GM18909 (cell line): ENCODE data around the gene KRTAP29-1.
"Not testable (repeated sequence)": the region's sequence is repeated elsewhere in the genome, so short reads cannot be mapped to it uniquely, and the experiment has no call there.

Experiments
- ATAC-seq: cut with Tn5 transposase; IDR thresholded peaks from one replicate; pipeline ENCODE4 v1.9.1; 2021; ENCODE audit warnings: mild to moderate bottlenecking; ENCODE audit not compliant: unreplicated experiment, poor library complexity

The KRTAP29-1 gene

GRCh38 chr17:41301916-41302901 lies at the start of gene KRTAP29-1:
Gene KRTAP29-1 (minus strand): TSS chr17:41302851. CDS start chr17:41302851, 0 bp downstream.
- no peak for ATAC-seq

- no peak for ATAC-seq
Observed at GRCh38 chr17:41351177-41351576, 48.5 kb upstream of the KRTAP29-1 start.

GRCh38 chr17:41350381-41350878 lies 47.8 kb upstream of the KRTAP29-1 start, which contains the start of gene KRT33A:
Gene KRT33A (minus strand): TSS chr17:41350828. CDS start chr17:41350767, 61 bp downstream.
- ATAC-seq = not testable (repeated sequence)

GRCh38 chr17:41347869-41348760 lies 45.5 kb upstream of the KRTAP29-1 start:
- ATAC-seq = no peak

- not testable (repeated sequence) for ATAC-seq
Observed at GRCh38 chr17:41346421-41346820, 43.8 kb upstream of the KRTAP29-1 start.

- ATAC-seq = no peak
Observed at GRCh38 chr17:41345992-41346391, 43.3 kb upstream of the KRTAP29-1 start.

- no peak for ATAC-seq
Observed at GRCh38 chr17:41343029-41343428, 40.4 kb upstream of the KRTAP29-1 start.

- peak; percentile 40 for ATAC-seq
Observed at GRCh38 chr17:41340934-41341861, 38.5 kb upstream of the KRTAP29-1 start.

GRCh38 chr17:41340494-41340893 lies 37.8 kb upstream of the KRTAP29-1 start:
- ATAC-seq = peak; percentile 39

GRCh38 chr17:41339571-41340172 lies 37.0 kb upstream of the KRTAP29-1 start:
- no peak for ATAC-seq

- ATAC-seq = peak; percentile 45
Observed at GRCh38 chr17:41338961-41339485, 36.4 kb upstream of the KRTAP29-1 start.

GRCh38 chr17:41335747-41336146 lies 33.1 kb upstream of the KRTAP29-1 start:
- no peak for ATAC-seq

- ATAC-seq = no peak
Observed at GRCh38 chr17:41334385-41335305, 32.0 kb upstream of the KRTAP29-1 start.

- no peak for ATAC-seq
Observed at GRCh38 chr17:41333836-41334235, 31.2 kb upstream of the KRTAP29-1 start.

- ATAC-seq = no peak
Observed at GRCh38 chr17:41333098-41333497, 30.4 kb upstream of the KRTAP29-1 start.

GRCh38 chr17:41332239-41332638 lies 29.6 kb upstream of the KRTAP29-1 start:
- no peak for ATAC-seq

- ATAC-seq = no peak
Observed at GRCh38 chr17:41331606-41332005, 29.0 kb upstream of the KRTAP29-1 start.
